Stomach (tissue), 9 donors: ENCODE measurements around the gene C5orf58. TPM values are rescaled to one million over a fixed set of nuclear protein-coding genes. Genes with fewer than 3 reads are reported as not detected.
"Not testable (repeated sequence)": the region's sequence is repeated elsewhere in the genome, so short reads cannot be mapped to it uniquely, and the experiment has no call there.

ENCODE experiments used
- DNase-seq, 2 donors: peaks; one replicate each; pipeline versions ENCODE4 v3.0.0 to v3.0.0-alpha.2; 2013 to 2019
- H3K27ac ChIP-seq, 5 donors: fragments of 200-600 bp in 4 of 5; sonication (generic) in 4 of 5; one replicate each; pipeline ENCODE4 v1.5.1; 2013 to 2019; ENCODE audit warnings: mild to moderate bottlenecking in 1 of 5, moderate library complexity in 1 of 5
- H3K27me3 ChIP-seq, 3 donors: fragments of 200-600 bp; sonication (generic); one replicate each; pipeline ENCODE4 v1.5.1; 2017 to 2019; ENCODE audit warnings: mixed run types in 1 of 3
- H3K36me3 ChIP-seq, 4 donors: fragments of 200-600 bp; sonication (generic); 1 replicate in 3 of 4; 2 replicates in 1 of 4; pipeline ENCODE4 v1.5.1; 2016 to 2019
- H3K4me1 ChIP-seq, 4 donors: fragments of 200-600 bp; sonication (generic); one replicate each; pipeline ENCODE4 v1.5.1; 2016 to 2019
- H3K4me3 ChIP-seq, 4 donors: fragments of 200-600 bp; sonication (generic) in 3 of 4; one replicate each; pipeline ENCODE4 v1.5.1; 2016 to 2019; ENCODE audit warnings: mild to moderate bottlenecking in 1 of 4
- H3K9me3 ChIP-seq, 4 donors: fragments of 200-600 bp; sonication (generic); one replicate each; pipeline ENCODE4 v1.5.1; 2016 to 2019
- EP300 ChIP-seq: sonication (generic); formaldehyde crosslinking; IDR thresholded peaks from one replicate; pipeline ENCODE4 v1.6.1; 2017; ENCODE audit warnings: antibody characterized with exemption
- POLR2A ChIP-seq, 4 donors: fragments of 450-650 bp; IDR thresholded peaks; one replicate each; pipeline ENCODE4 v1.6.1; 2016; ENCODE audit warnings: antibody characterized with exemption in 4 of 4, control low read depth in 2 of 4, mild to moderate bottlenecking in 1 of 4, moderate library complexity in 1 of 4
- POLR2AphosphoS5 ChIP-seq, 3 donors: sonication (generic); formaldehyde crosslinking; IDR thresholded peaks; one replicate each; pipeline ENCODE4 v1.6.1; 2016; ENCODE audit warnings: antibody characterized with exemption in 3 of 3
- WGBS, 5 donors: extraction: QIAGEN DNeasy Blood & Tissue Kit in 3 of 5; methylation state at CpG; one replicate each; pipeline versions ENCODE4 v1.1.5 to v1.1.7; 2013 to 2018; 5-methylcytosine and 5-hydroxymethylcytosine counted together
- intact Hi-C: fragments of 100-400 bp; cut with DNase I; formaldehyde crosslinking; loops from one replicate; pipeline ENCODE4 v1.15.1; 2023; ENCODE audit warnings: low total_unique reads
- polyA plus RNA-seq, 3 donors: library from polyadenylated mRNA; stranded (reverse); fragments of 200-250 nt; gene quantifications; one replicate each; pipeline ENCODE4 v1.2.3, GENCODE V29; 2013
- total RNA-seq, 5 donors: library from RNA; depleted of rRNA; stranded (reverse); fragments of >200 nt; gene quantifications; one replicate each; pipeline versions ENCODE4 v1.1.0 to v1.2.3, GENCODE V29; 2014 to 2016
- TF ChIP-seq, protein P1 (sequence below), 7 experiments: fragments of 450-650 bp in 4 of 7; fragments of 200-600 bp in 3 of 7; sonication (generic) in 3 of 7; IDR thresholded peaks; one replicate each; pipeline ENCODE4 v1.5.1; 2016 to 2019; ENCODE audit warnings: antibody characterized with exemption in 7 of 7, control low read depth in 2 of 7, mild to moderate bottlenecking in 1 of 7
- donor health status: healthy with polysubstance abuse.
- donor health status: Bipolar disorder and iron deficiency.
- donor health status: healthy.

C5orf58 gene
- total and polyA plus RNA-seq, 8 donors: 0.43 to 4.6 TPM; not detected in 6

DNA sequence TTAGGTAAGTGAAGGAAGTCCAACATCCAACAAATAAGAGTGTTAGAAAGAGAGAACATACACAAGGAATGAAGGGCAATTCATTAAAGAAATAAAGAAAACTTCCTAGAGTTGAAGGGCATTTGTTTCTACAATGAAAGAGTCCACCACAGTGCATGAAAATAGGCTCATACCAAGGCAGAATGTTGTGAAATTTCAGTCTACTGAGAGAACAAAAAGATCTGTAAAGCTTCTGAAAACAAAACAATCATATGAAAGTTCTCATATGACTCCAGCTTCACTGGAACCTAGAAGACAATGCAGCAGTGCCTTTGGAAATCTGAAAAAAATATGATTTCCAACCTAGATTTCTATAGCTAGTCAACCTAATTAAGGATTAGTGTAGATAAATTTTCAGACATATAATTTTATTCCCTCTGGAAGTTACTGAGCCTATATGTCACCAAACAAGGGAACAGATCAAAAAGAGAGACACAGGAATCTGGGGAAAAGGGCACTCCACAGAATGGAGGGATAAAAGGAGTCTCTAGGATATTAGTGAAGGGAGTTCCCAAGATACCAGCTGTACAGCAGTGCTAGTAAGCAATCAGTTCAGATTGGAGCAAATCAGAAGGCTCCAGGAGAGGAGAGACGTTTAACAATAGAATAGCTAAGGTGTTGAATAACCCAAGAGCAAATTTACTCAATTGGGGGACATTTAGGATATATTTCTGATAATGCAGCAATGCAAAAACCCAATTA lies 5.8 kb downstream of the C5orf58 start:
- H3K4me3 ChIP-seq: no peak overlapping the region
- intact Hi-C loops: no loop called here
- H3K9me3 ChIP-seq: no peaks in the 10 kb centered on the region
- no peaks in the 10 kb centered on the region for H3K36me3 ChIP-seq
- H3K4me1 ChIP-seq: no peaks in the 10 kb centered on the region
- no peak overlapping the region for H3K27ac ChIP-seq
- TF ChIP-seq POLR2A (IDR thresholded peaks at IDR 0.05) (no peak), POLR2AphosphoS5 (IDR thresholded peaks at IDR 0.05) (no peak), EP300 (no peak)
- TF ChIP-seq, protein P1, sequence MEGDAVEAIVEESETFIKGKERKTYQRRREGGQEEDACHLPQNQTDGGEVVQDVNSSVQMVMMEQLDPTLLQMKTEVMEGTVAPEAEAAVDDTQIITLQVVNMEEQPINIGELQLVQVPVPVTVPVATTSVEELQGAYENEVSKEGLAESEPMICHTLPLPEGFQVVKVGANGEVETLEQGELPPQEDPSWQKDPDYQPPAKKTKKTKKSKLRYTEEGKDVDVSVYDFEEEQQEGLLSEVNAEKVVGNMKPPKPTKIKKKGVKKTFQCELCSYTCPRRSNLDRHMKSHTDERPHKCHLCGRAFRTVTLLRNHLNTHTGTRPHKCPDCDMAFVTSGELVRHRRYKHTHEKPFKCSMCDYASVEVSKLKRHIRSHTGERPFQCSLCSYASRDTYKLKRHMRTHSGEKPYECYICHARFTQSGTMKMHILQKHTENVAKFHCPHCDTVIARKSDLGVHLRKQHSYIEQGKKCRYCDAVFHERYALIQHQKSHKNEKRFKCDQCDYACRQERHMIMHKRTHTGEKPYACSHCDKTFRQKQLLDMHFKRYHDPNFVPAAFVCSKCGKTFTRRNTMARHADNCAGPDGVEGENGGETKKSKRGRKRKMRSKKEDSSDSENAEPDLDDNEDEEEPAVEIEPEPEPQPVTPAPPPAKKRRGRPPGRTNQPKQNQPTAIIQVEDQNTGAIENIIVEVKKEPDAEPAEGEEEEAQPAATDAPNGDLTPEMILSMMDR (IDR thresholded peaks at IDR 0.05): no peak
- no peaks in the 10 kb centered on the region for H3K27me3 ChIP-seq
- WGBS, 5 donors: 18 to 39% (median 31%) methylated on average over 1 of the region's 1 CpG
- no peak for DNase-seq

DNA sequence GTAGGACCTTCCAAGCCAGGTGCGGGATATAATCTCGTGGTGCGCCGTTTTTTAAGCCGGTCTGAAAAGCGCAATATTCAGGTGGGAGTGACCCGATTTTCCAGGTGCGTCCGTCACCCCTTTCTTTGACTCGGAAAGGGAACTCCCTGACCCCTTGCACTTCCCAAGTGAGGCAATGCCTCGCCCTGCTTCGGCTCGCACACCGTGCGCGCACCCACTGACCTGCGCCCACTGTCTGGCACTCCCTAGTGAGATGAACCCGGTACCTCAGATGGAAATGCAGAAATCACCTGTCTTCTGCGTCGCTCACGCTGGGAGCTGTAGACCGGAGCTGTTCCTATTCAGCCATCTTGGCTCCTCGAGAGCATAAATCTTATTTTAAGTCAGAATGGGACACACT lies 12.7 kb downstream of the C5orf58 start:
- DNase-seq: not testable (repeated sequence)
- 94 to 96% (median 94%) methylated on average over 12 to 23 of the region's 23 CpGs for WGBS, 5 donors

DNA sequence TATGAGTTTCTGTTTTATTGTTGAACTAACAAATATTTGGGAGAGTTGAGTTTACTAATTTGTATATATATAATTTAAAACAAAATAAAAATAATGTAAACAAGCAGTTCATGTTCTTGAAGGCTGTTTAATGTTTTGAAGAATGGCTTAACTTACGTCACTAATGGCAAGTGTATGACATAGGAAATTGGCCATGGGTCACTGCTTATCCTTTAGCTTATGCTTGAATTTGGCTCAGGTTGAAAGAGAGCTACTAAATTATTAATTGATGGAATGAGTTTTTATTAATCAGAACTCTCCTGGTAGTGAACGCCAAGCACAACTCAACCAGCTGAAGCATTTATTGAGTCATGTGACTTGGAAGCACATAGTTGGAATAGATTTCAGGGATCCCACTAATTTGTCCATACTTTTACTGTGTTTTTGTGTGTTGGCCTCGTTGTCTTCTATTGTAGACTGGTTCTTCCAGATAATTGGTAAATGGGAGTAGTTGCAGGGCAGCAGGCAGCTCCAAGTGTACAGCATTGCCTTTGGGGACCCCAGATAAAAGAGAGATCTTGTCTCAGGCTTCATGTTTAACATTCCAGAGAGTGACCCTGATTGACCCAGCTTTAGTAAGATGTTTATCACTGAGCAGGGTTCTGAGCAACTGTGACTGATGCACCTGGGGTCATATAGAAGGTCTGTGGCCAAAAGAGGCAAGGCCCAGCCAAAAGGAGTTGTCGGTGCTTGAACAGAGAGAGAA lies 13.5 kb downstream of the C5orf58 start:
- TF ChIP-seq, protein P1 (IDR thresholded peaks at IDR 0.05): no peak
- TF ChIP-seq POLR2A (IDR thresholded peaks at IDR 0.05) (no peak), POLR2AphosphoS5 (IDR thresholded peaks at IDR 0.05) (no peak), EP300 (no peak)
- intact Hi-C loops: no loop called here
- Histone ChIP-seq H3K36me3 (peaks cover 0 to 44% (median 26%) of the 10 kb centered on the region in 4 donors), H3K9me3 (no peaks in the 10 kb centered on the region), H3K4me1 (no peaks in the 10 kb centered on the region), H3K4me3 (no peak overlapping the region), H3K27ac (no peak overlapping the region), H3K27me3 (no peaks in the 10 kb centered on the region)
- 63 to 77% (median 69%) methylated on average over 4 of the region's 4 CpGs for WGBS, 5 donors
- DNase-seq: no peak

More for the DNA sequence above, 12.7 kb downstream of the C5orf58 start:
- H3K36me3 ChIP-seq: peaks cover 0 to 36% (median 22%) of the 10 kb centered on the region in 4 donors
- H3K27ac ChIP-seq, intact Hi-C loops, H3K4me1 ChIP-seq, H3K27me3 ChIP-seq, H3K4me3 ChIP-seq, H3K9me3 ChIP-seq: not testable (repeated sequence)

DNA sequence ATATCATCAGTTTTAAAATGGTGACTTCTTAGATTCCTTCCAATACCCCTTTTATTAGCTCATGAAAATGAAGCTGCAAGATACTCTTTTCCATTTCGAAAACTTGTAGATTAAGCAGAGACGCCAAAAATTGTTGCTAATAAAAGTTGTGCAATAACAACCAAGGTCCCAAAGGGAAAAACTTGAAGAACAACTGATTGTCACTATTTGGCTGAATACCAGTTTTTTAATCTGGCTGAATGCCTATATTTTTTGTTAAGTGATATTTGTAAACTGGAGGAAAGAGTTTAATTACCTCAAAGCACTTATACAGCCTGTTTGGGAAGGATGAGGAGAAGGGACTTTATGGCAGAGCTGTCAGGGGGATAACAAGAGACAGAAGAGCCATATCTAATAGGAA lies 14.6 kb downstream of the C5orf58 start:
- no peak for DNase-seq
- 60 to 80% (median 77%) methylated on average over 2 of the region's 2 CpGs for WGBS, 5 donors
- no peak overlapping the region for H3K4me3 ChIP-seq
- peaks cover 0 to 55% (median 30%) of the 10 kb centered on the region in 4 donors for H3K36me3 ChIP-seq
- no peaks in the 10 kb centered on the region for H3K9me3 ChIP-seq
- TF ChIP-seq EP300 (no peak), POLR2A (IDR thresholded peaks at IDR 0.05) (no peak), POLR2AphosphoS5 (IDR thresholded peaks at IDR 0.05) (no peak)
- TF ChIP-seq, protein P1 (IDR thresholded peaks at IDR 0.05): no peak
- H3K4me1 ChIP-seq: no peaks in the 10 kb centered on the region
- intact Hi-C loops: no loop called here
- H3K27me3 ChIP-seq: no peaks in the 10 kb centered on the region
- H3K27ac ChIP-seq: no peak overlapping the region
